K562 (cell line): ENCODE results near the gene ADNP. TPM values are rescaled to one million over a fixed set of nuclear protein-coding genes. Genes with fewer than 3 reads are reported as not detected.

ENCODE experiments used
- HDAC2 ChIP-seq: fragments of 450-650 bp; IDR thresholded peaks from 2 replicates; pipeline ENCODE4 v1.6.1; 2016; ENCODE audit warnings: mild to moderate bottlenecking
- IFI16 ChIP-seq: fragments of 250-450 bp; sonication (Bioruptor Pico); IDR thresholded peaks from 2 replicates; pipeline ENCODE4 v2.1.2; 2022; ENCODE audit warnings: mild to moderate bottlenecking, inconsistent platforms
- ILK ChIP-seq: fragments of 450-650 bp; IDR thresholded peaks from 2 replicates; pipeline ENCODE4 v1.6.1; 2016; ENCODE audit warnings: missing genetic modification characterization, low read depth, mild to moderate bottlenecking, missing compliant biosample characterization, moderate library complexity, borderline replicate concordance
- KDM5B ChIP-seq: fragments of 200-600 bp; sonication (generic); IDR thresholded peaks from 2 replicates; pipeline ENCODE4 v1.6.1; 2012; ENCODE audit warnings: low read depth, mild to moderate bottlenecking, moderate library complexity, low read length, control low read depth, inconsistent platforms; ENCODE audit not compliant: insufficient replicate concordance
- MYNN ChIP-seq, 2 experiments: sonication (generic); formaldehyde crosslinking in 1 of 2; IDR thresholded peaks; 2 replicates each; pipeline versions ENCODE4 v1.5.0 to v1.6.1; 2016 to 2020; ENCODE audit warnings: antibody characterized with exemption in 1 of 2, missing genetic modification reagents in 1 of 2
- STAT5B ChIP-seq: fragments of 250-450 bp; sonication (Bioruptor Pico); IDR thresholded peaks from 2 replicates; pipeline ENCODE4 v1.8.0; 2021; ENCODE audit warnings: mild to moderate bottlenecking, inconsistent platforms
- TRIM25 ChIP-seq: fragments of 450-650 bp; IDR thresholded peaks from 2 replicates; pipeline ENCODE4 v1.7.0; 2016; ENCODE audit warnings: borderline replicate concordance
- ZNF354B ChIP-seq: fragments of 250-450 bp; sonication (Bioruptor Pico); IDR thresholded peaks from 2 replicates; pipeline ENCODE4 v1.4.0; 2020
- polyA plus RNA-seq, 8 experiments: library from polyadenylated mRNA; depleted of rRNA in 4 of 8; stranded (reverse) in 5 of 8; unstranded in 3 of 8; fragments of >200 nt; fragmentation: Nextera tagmentation in 2 of 8; fragmentation: Illumina TruSeq in 1 of 8; extraction: Ambion mirVana in 2 of 8; extraction: Trizol in 1 of 8; gene quantifications; 2 replicates each; pipeline versions ENCODE4 v1.2.1 to v1.2.3, GENCODE V29; 2011 to 2014; ENCODE audit warnings: inconsistent platforms in 1 of 8, missing spikeins in 1 of 8
- total RNA-seq, 7 experiments: library from RNA; depleted of rRNA in 6 of 7; stranded (reverse); fragments of >200 nt in 6 of 7; fragmentation: Illumina TruSeq in 2 of 7; extraction: Trizol in 2 of 7; gene quantifications; 2 replicates each; pipeline versions ENCODE4 v1.2.1 to v1.2.3, GENCODE V29; 2011 to 2021; ENCODE audit warnings: low replicate concordance in 1 of 7
- TF ChIP-seq, protein P1 (sequence below): fragments of 200-800 bp; sonication (Bioruptor generic); IDR thresholded peaks from 2 replicates; pipeline ENCODE4 v1.6.1; 2016; ENCODE audit warnings: missing genetic modification characterization, missing compliant biosample characterization

The ADNP gene
- total and polyA plus RNA-seq, 9 of the 15 experiments (the other 6 are each of a cell fraction or from before 2014, with no cell fraction given): 17.8 to 59.9 (median 25.3) TPM

DNA sequence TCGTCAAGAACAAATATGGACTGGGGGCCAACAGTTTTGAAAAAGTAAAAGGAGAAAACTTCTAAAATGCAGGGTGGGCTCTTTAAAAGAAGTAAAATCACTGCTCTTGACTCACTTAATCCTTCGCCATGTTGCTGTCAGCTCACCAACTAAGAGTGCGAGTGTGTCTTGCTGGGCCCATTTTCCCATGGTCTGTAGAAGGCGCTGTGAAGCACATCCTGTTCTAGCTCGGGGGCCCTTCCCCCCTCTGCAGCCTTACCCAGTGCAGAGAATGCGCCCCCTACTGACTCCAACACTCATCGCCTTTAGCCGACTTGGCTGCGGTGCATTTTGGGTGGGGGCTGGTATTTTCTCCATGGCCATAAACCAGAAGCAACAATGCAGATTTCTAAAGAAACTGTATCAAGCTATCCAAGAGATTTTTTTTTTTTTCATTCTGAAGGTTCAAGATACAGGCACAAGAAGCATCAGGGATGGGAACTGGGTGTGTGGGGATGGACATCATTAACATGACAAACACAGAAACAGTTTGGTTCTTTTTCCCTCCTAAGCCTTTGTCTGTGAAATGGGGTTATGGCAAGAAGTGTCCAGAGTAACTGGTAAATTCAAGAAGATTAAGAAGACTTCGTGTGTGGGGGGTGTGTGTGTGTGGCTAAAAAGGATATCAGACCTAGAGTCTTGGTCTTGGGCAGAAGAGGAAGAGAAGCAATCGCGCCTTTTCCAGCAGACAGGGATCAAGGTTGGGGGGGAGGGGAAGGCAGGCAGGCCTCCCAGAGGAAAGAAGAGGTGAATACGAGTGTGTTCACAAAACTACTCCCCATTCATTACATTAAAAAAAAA, 1.7 kb downstream of the ADNP start (continued):
- TF ChIP-seq IFI16 (CRISPR knock-in tag): no peak
- peak; percentile 86; the same call in 1 of the 2 replicates for TF ChIP-seq MYNN (IDR thresholded peaks at IDR 0.05)
- TF ChIP-seq MYNN (CRISPR knock-in tag; IDR thresholded peaks at IDR 0.05): no peak
- no peak for TF ChIP-seq ZNF354B (CRISPR knock-in tag)
- TF ChIP-seq KDM5B: peak; percentile 21
- no peak for TF ChIP-seq ILK (tag)
- TF ChIP-seq HDAC2: peak; percentile 68; the same call in 1 of the 2 replicates
- TF ChIP-seq, protein P1, sequence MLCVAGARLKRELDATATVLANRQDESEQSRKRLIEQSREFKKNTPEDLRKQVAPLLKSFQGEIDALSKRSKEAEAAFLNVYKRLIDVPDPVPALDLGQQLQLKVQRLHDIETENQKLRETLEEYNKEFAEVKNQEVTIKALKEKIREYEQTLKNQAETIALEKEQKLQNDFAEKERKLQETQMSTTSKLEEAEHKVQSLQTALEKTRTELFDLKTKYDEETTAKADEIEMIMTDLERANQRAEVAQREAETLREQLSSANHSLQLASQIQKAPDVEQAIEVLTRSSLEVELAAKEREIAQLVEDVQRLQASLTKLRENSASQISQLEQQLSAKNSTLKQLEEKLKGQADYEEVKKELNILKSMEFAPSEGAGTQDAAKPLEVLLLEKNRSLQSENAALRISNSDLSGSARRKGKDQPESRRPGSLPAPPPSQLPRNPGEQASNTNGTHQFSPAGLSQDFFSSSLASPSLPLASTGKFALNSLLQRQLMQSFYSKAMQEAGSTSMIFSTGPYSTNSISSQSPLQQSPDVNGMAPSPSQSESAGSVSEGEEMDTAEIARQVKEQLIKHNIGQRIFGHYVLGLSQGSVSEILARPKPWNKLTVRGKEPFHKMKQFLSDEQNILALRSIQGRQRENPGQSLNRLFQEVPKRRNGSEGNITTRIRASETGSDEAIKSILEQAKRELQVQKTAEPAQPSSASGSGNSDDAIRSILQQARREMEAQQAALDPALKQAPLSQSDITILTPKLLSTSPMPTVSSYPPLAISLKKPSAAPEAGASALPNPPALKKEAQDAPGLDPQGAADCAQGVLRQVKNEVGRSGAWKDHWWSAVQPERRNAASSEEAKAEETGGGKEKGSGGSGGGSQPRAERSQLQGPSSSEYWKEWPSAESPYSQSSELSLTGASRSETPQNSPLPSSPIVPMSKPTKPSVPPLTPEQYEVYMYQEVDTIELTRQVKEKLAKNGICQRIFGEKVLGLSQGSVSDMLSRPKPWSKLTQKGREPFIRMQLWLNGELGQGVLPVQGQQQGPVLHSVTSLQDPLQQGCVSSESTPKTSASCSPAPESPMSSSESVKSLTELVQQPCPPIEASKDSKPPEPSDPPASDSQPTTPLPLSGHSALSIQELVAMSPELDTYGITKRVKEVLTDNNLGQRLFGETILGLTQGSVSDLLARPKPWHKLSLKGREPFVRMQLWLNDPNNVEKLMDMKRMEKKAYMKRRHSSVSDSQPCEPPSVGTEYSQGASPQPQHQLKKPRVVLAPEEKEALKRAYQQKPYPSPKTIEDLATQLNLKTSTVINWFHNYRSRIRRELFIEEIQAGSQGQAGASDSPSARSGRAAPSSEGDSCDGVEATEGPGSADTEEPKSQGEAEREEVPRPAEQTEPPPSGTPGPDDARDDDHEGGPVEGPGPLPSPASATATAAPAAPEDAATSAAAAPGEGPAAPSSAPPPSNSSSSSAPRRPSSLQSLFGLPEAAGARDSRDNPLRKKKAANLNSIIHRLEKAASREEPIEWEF (CRISPR knock-in tag): no peak
- TF ChIP-seq TRIM25: no peak; the same call in 1 of the 2 replicates
- TF ChIP-seq STAT5B (CRISPR knock-in tag): no peak
